Stimulated activated CD4-positive, alpha-beta T cell treated with anti-CD3 and anti-CD28 coated beads, Interleukin-12 subunit alpha, Interleukin-12 subunit beta, amount 100 ng/mL, for 24 hours (primary cell): Measurements from ENCODE around the gene NDEL1.
A peak's percentile ranks its signal among the peaks of the same experiment; 100 is the strongest.
"Not testable (repeated sequence)": the region's sequence is repeated elsewhere in the genome, so short reads cannot be mapped to it uniquely, and the experiment has no call there.

ENCODE experiments used
- DNase-seq, 2 experiments: peaks; one replicate each; pipeline ENCODE4 v3.0.0-alpha.2; 2020; ENCODE audit warnings: low read depth in 2 of 2

Gene NDEL1, protein sequence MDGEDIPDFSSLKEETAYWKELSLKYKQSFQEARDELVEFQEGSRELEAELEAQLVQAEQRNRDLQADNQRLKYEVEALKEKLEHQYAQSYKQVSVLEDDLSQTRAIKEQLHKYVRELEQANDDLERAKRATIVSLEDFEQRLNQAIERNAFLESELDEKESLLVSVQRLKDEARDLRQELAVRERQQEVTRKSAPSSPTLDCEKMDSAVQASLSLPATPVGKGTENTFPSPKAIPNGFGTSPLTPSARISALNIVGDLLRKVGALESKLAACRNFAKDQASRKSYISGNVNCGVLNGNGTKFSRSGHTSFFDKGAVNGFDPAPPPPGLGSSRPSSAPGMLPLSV

GRCh38 chr17:8435245-8436168, at the start of gene NDEL1:
Gene NDEL1, plus strand, starts transcription at chr17:8435884. Its CDS starts 8,388 bp downstream, at chr17:8444272.
- DNase-seq: peak; percentile 97 to 98

DNA sequence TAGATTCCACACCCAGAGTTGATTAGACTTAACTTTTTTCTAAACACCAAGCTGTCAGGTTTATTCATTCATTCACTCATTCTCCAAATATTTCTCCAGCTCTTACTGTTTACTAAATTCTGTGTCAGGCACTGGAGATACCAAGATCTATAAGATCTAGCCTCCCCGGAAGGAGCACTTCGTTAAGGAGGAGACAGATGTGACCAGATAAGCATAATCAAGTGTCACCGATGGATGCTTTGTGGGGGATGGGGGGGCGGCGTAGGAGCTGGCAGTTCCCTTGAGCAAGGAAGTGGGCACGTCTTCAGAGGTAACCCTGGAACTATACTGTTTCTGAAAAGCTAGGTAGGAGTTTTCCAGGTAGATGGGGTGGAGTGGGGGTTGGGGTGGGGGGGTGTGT, 48.8 kb upstream of the NDEL1 start:
- DNase-seq: no peak

DNA sequence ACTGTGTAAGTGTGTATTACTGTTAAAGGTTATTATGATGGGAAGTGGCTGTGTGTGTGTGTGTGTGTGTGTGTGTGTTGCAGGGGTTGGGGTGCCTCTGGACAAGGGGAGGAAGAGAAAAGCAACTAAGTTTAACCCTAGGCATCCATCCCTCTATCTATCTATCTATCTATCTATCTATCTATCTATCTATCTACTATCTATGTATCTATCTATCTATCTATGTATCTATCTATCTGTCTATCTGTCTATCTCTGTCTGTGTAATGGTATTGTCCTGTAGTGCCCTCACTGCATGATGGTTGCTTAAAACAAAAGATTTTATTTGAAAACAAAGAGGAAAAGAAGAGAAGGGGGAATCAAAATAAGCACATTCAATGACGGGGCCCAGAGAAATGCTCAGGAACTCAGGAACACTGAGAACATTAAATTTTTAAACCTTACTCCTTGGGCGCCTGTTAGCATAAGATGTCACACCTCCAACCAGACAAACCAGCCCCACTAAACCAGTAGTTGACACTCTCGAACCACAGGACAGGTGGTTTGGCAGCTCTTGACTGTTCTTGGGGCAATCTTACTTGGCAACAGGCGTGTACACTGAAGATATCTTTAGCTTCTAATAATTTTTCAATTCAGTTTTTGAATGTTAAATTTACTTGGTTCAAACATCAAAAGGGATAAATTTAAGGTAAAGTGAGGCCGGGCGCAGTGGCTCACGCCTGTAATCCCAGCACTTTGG, 47.6 kb upstream of the NDEL1 start:
- DNase-seq: no peak

- DNase-seq: no peak
Measured at GRCh38 chr17:8391711-8392110, 44.0 kb upstream of the NDEL1 start.

DNA sequence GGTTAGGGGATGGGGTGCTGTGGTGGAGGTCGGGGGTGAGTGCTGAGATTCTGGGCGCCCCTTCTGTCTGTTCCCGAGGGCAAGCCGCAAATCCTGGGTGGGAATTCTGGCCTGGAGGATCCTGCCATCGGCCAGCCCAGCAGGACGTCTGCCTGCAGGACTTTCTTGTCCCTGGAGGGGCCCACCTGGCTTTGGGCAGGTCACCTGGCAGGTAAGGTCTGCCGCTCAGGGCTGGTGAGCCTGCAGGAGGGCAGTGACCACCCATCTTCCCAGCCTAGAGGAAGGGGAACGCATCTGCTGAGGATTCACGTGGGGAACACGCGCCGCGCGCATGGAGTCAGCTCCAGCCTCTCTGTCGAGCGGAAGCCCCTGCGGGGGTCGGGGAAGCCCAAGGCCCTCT, 43.4 kb upstream of the NDEL1 start:
- no peak for DNase-seq

GRCh38 chr17:8392674-8393469, 42.8 kb upstream of the NDEL1 start:
- DNase-seq: no peak

DNA sequence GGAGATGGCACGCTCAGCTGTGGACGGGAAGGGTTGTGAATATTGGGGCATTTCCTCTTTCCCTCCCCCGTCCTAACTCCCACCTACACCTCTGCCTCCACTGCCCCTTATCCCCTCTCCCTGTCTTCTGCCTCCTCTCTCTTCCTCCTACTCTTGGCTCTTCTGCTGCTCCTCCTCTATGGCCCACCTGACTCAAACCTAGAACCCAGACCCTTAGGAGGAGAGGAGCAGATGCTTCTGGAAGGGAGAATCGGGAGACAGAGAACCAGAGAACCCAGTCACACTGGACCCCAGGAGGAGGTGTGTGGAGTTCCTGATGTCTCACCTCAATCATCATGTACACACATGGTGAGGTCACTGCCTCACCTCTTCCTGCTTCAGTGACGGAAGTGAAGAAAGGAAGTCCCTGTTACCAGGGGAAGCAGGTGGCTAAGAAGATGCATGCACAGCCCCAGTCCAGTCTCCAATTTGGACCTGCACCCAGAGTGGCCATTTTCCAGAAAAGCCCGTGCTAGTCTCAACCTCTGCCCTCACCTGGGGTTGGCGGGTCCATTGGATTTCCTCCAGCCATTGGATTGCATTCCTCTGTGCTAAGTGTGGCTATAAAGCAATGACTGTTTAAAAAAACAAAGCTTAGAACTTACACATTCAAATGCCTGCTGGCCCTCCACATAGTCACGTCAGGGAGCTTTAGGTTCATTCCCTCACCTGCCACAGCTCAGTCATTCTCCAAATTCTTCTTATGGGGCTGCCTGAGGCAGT, 42.0 kb upstream of the NDEL1 start:
- no peak for DNase-seq

GRCh38 chr17:8394497-8394896, 41.2 kb upstream of the NDEL1 start:
- not testable (repeated sequence) for DNase-seq

DNA sequence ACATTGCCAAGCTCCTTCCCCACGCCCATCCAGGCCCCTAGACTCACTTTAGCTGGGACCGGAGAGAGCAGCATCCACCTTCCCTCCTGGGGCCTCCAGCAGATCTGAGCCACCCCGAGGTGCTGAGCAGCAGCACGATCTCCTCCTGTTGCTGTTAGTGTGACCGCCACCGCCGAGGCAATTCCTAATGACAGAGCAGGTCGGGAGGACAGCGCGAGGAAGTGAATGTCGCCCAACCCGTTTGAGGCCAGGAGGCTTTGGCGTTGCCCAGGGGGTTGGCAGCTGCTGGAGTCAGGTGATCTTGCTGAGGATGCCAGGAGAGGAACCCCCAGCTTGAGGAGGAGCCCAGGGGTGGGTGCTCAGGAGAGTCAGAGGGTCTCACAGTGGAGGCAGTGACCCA, 38.0 kb upstream of the NDEL1 start, which contains the start of gene RNF222:
TSS of gene RNF222 (minus strand) at position 192 of the 400 bp plus-strand sequence. CDS start 4,366 bp downstream, outside the sequence.
- DNase-seq: no peak

- no peak for DNase-seq
Measured at GRCh38 chr17:8398980-8399379, 36.7 kb upstream of the NDEL1 start.

DNA sequence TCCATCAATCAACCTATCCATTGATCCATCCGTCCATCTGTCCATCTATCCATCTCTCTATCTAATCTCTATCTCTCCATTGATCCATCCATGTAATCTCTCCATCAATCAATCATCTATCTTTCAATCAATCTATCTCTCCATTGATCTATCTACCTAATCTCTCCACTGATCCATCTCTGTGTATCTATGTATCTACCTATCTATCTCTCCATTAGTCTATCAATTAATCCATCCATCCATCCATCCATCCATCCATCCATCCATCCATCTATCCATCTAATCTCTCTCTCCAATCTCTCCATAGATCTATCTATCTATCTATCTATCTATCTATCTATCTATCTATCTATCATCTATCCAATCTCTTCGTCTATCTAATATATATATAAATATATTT, 34.6 kb upstream of the NDEL1 start:
- DNase-seq: no peak

- DNase-seq: no peak
Measured at GRCh38 chr17:8402921-8403536, 32.7 kb upstream of the NDEL1 start.

- DNase-seq: no peak
Measured at GRCh38 chr17:8405499-8406016, 30.1 kb upstream of the NDEL1 start.

- DNase-seq: no peak
Measured at GRCh38 chr17:8406174-8406573, 29.5 kb upstream of the NDEL1 start.

DNA sequence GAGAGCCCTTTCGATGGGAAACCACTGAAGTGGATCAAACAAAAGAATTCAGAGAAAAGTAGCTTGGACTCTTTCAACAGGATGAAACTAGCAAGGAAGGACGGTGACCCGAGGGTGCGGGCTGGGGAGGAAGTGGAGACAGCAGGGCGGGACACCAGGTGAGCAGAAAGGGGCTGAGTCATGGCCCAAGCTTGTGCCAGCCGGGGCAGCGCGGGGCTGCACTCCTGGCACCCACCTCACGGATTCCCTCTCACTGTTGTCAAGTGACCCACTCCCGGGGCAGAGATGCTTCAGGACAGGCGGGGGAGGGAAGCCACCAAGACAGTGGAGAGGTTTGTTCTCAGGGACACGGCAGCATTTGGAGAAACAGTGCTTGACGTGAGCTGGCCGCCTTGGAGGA, 27.3 kb upstream of the NDEL1 start:
- no peak for DNase-seq

DNA sequence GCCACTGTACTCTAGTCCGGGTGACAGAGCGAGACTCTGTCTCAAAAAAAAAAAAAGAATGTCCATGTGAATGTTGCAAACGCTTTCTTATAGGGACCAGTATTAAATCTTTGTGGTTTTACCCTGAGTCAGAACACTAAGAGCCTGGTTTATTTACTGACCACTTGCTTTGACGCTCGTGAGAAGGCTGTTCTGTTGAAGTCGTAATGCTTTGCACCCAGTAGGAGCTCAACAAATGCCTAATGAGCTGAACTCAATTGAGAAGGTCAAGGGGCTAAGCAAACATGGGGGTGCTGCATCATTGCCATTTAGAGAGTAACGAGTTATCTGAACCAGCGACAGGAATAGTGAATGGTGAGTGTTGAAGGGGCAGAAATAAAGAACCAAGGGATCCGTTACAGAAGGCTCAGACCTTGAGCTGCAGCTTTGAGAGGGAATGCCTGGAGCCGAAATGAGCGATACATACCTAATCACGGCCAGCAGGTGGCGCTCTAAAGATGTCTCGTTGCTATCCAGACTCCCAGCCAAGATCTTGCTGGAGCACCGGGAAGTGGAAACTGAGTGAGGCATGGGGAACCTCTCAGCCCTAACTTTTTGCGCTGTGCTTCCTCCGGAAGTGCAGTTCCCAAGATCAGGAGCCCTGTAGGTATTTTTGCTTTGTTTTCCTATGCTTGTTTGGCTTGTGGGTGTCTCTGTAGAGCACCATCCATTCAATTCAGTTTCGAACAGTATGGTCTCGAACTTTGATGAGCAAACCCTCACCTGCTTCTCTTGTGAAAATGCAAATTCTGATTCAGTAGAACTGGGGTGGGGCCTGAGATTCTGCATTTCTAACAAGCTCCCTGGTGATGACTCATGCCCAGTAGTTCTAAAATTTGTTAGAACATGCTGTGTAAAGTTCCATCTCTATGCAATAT, 25.5 kb upstream of the NDEL1 start:
- DNase-seq: peak; percentile 57 to 81

DNA sequence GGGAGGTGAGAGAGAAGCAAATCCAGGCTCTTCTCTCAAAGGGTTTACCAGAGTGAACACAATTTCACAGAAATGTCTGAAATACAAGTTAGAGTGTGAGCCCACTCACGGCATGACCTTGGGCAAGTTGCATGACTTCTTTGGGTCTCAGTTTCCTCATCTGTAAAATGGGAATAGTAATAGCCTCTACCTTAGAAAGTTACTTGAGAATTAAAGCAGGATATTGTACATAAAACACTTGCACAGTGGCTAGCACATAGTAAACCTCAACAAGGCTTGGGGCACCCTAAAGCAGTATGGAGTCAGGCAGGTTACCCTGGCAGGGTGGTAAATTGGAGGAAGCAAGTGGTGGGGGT, 24.8 kb upstream of the NDEL1 start:
- DNase-seq: no peak

- no peak for DNase-seq
Measured at GRCh38 chr17:8412089-8412488, 23.6 kb upstream of the NDEL1 start.

GRCh38 chr17:8413328-8413727, 22.4 kb upstream of the NDEL1 start:
- no peak for DNase-seq
